H9 (cell line): Measurements from ENCODE around the gene DLL3. TPM values are rescaled to one million over a fixed set of nuclear protein-coding genes. Genes with fewer than 3 reads are reported as not detected.

Source experiments
- DNase-seq: peaks from one replicate; pipeline ENCODE4 v3.0.0-alpha.2; 2017
- H2AFZ ChIP-seq: one replicate; pipeline ENCODE4 v1.6.1; 2013; ENCODE audit warnings: mild to moderate bottlenecking, low read length, control low read depth, moderate library complexity
- H2AK5ac ChIP-seq: 2 replicates; pipeline ENCODE4 v1.6.1; 2013; ENCODE audit warnings: low read length, control low read depth, mixed read lengths; ENCODE audit not compliant: insufficient read length
- H2BK120ac ChIP-seq: one replicate; pipeline ENCODE4 v1.6.1; 2013; ENCODE audit warnings: low read depth, mild to moderate bottlenecking, low read length, control low read depth, inconsistent platforms; ENCODE audit not compliant: poor library complexity, severe bottlenecking
- H2BK12ac ChIP-seq: 2 replicates; pipeline ENCODE4 v1.6.1; 2013; ENCODE audit warnings: low read length, control low read depth, mixed read lengths, low read depth; ENCODE audit not compliant: insufficient read length
- H2BK15ac ChIP-seq: 2 replicates; pipeline ENCODE4 v1.6.1; 2013; ENCODE audit warnings: low read depth, low read length, control low read depth
- H2BK20ac ChIP-seq: one replicate; pipeline ENCODE4 v1.6.1; 2013; ENCODE audit warnings: low read depth, mild to moderate bottlenecking, low read length, control low read depth, inconsistent platforms; ENCODE audit not compliant: poor library complexity, severe bottlenecking
- H2BK5ac ChIP-seq: 2 replicates; pipeline ENCODE4 v1.6.1; 2013; ENCODE audit warnings: low read length, control low read depth, mixed read lengths; ENCODE audit not compliant: insufficient read length
- H3K14ac ChIP-seq: 2 replicates; pipeline ENCODE4 v1.6.1; 2013; ENCODE audit warnings: low read length, control low read depth; ENCODE audit not compliant: insufficient read depth
- H3K18ac ChIP-seq: 2 replicates; pipeline ENCODE4 v1.6.1; 2013; ENCODE audit warnings: low read depth, mild to moderate bottlenecking, mixed read lengths, low read length, control low read depth; ENCODE audit not compliant: insufficient read length
- H3K23ac ChIP-seq: 2 replicates; pipeline ENCODE4 v1.6.1; 2013; ENCODE audit warnings: low read length, control low read depth, mixed read lengths, low read depth; ENCODE audit not compliant: insufficient read length
- H3K23me2 ChIP-seq: 2 replicates; pipeline ENCODE4 v1.6.1; 2013; ENCODE audit warnings: low read depth, mild to moderate bottlenecking, mixed read lengths, low read length, control low read depth; ENCODE audit not compliant: insufficient read length, poor library complexity, severe bottlenecking
- H3K27ac ChIP-seq: 2 replicates; pipeline ENCODE4 v1.5.1; 2013; ENCODE audit warnings: low read length, control low read depth, mixed read lengths, low read depth; ENCODE audit not compliant: insufficient read length
- H3K27me3 ChIP-seq: 2 replicates; pipeline ENCODE4 v1.6.1; 2013; ENCODE audit warnings: low read length, control low read depth, inconsistent platforms; ENCODE audit not compliant: insufficient read depth
- H3K4ac ChIP-seq: 2 replicates; pipeline ENCODE4 v1.6.1; 2013; ENCODE audit warnings: low read depth, mild to moderate bottlenecking, control low read depth, inconsistent platforms, low read length, moderate library complexity
- H3K4me1 ChIP-seq: 2 replicates; pipeline ENCODE4 v1.6.1; 2013; ENCODE audit warnings: low read length, control low read depth, inconsistent platforms; ENCODE audit not compliant: insufficient read depth
- H3K4me2 ChIP-seq: 2 replicates; pipeline ENCODE4 v1.6.1; 2013; ENCODE audit warnings: low read length, control low read depth, mixed read lengths; ENCODE audit not compliant: insufficient read length, insufficient read depth
- H3K56ac ChIP-seq: 2 replicates; pipeline ENCODE4 v1.6.1; 2013; ENCODE audit warnings: low read depth, mild to moderate bottlenecking, mixed read lengths, low read length, control low read depth; ENCODE audit not compliant: insufficient read length
- H3K79me1 ChIP-seq: 2 replicates; pipeline ENCODE4 v1.6.1; 2013; ENCODE audit warnings: low read depth, mild to moderate bottlenecking, moderate library complexity, low read length, control low read depth, inconsistent platforms; ENCODE audit not compliant: insufficient read depth, poor library complexity, severe bottlenecking
- H3K79me2 ChIP-seq: 2 replicates; pipeline ENCODE4 v1.6.1; 2013; ENCODE audit warnings: low read length, control low read depth, inconsistent platforms; ENCODE audit not compliant: insufficient read depth
- H3K9ac ChIP-seq: 2 replicates; pipeline ENCODE4 v1.6.1; 2013; ENCODE audit warnings: low read length, control low read depth, mixed read lengths; ENCODE audit not compliant: insufficient read length; ENCODE audit errors: extremely low read depth
- H3K9me3 ChIP-seq: one replicate; pipeline ENCODE4 v1.6.1; 2013; ENCODE audit warnings: low read depth, low read length, inconsistent platforms; ENCODE audit not compliant: control insufficient read depth
- H3T11ph ChIP-seq: one replicate; pipeline ENCODE4 v1.6.1; 2013; ENCODE audit warnings: mild to moderate bottlenecking, low read length, control low read depth, inconsistent platforms
- H4K20me1 ChIP-seq: one replicate; pipeline ENCODE4 v1.6.1; 2013; ENCODE audit not compliant: control insufficient read depth, insufficient read length, insufficient read depth
- H4K5ac ChIP-seq: 2 replicates; pipeline ENCODE4 v1.6.1; 2013; ENCODE audit warnings: low read depth, mild to moderate bottlenecking, mixed read lengths, low read length, control low read depth; ENCODE audit not compliant: insufficient read length
- H4K8ac ChIP-seq: replicated peaks from 2 replicates; pipeline ENCODE4 v1.6.1; 2013; ENCODE audit warnings: low read length, control low read depth, mixed read lengths, low read depth; ENCODE audit not compliant: insufficient read length
- H4K91ac ChIP-seq: 2 replicates; pipeline ENCODE4 v1.6.1; 2013; ENCODE audit warnings: low read depth, mild to moderate bottlenecking, moderate library complexity, mixed read lengths, low read length, control low read depth; ENCODE audit not compliant: insufficient read length
- H3K27ac Mint-ChIP-seq, 3 experiments: 2 replicates in 2 of 3; 3 replicates in 1 of 3; pipeline ENCODE4 v1.8.0; 2020 to 2021; ENCODE audit warnings: mixed read lengths in 3 of 3, mild to moderate bottlenecking in 1 of 3, moderate library complexity in 1 of 3
- H3K27me3 Mint-ChIP-seq: 2 replicates; pipeline ENCODE4 v1.8.0; 2021; ENCODE audit warnings: low read depth, mild to moderate bottlenecking, moderate library complexity, mixed read lengths
- H3K36me3 Mint-ChIP-seq, 3 experiments: 2 replicates in 2 of 3; 3 replicates in 1 of 3; pipeline ENCODE4 v1.8.0; 2020 to 2021; ENCODE audit warnings: low read depth in 3 of 3, mixed read lengths in 3 of 3; ENCODE audit not compliant: insufficient read depth in 1 of 3
- H3K4me1 Mint-ChIP-seq, 2 experiments: 2 replicates each; pipeline ENCODE4 v1.8.0; 2020; ENCODE audit warnings: mixed read lengths in 2 of 2
- H3K4me3 Mint-ChIP-seq, 2 experiments: 2 replicates in 1 of 2; 3 replicates in 1 of 2; pipeline ENCODE4 v1.8.0; 2020 to 2021; ENCODE audit warnings: mild to moderate bottlenecking in 2 of 2, mixed read lengths in 2 of 2, moderate library complexity in 1 of 2
- H3K9me3 Mint-ChIP-seq, 2 experiments: 2 replicates in 1 of 2; 3 replicates in 1 of 2; pipeline ENCODE4 v1.8.0; 2020; ENCODE audit warnings: mild to moderate bottlenecking in 2 of 2, mixed read lengths in 2 of 2, moderate library complexity in 1 of 2
- CTCF ChIP-seq: fragments of 200-600 bp; sonication (generic); conservative IDR thresholded peaks from 3 replicates; pipeline ENCODE4 v1.8.0; 2021; ENCODE audit warnings: antibody characterized with exemption, mild to moderate bottlenecking
- WGBS: extraction: QIAGEN DNeasy Blood & Tissue Kit; methylation state at CpG from one replicate; pipeline ENCODE4 v1.1.7; 2013; ENCODE audit warnings: missing lambda C conversion rate, low lambda C conversion rate, mixed read lengths; ENCODE audit not compliant: insufficient read length; ENCODE audit errors: extremely low coverage; 5-methylcytosine and 5-hydroxymethylcytosine counted together
- total RNA-seq: library from RNA; stranded (reverse); gene quantifications from 2 replicates; pipeline ENCODE4 v1.2.1, GENCODE V29; 2021

Gene DLL3
- total RNA-seq, 1 experiment from 2014 or later, result 2.5 TPM

GRCh38 chr19:39540333-39540673, 41.6 kb downstream of the DLL3 start:
- Histone ChIP-seq H3K4me1 (peaks cover 3% of the 10 kb centered on the region; the same call in 1 of the 2 replicates), H3K27me3 (no peaks in the 10 kb centered on the region), H3K9ac (no peak overlapping the region), H3K18ac (no peak overlapping the region), H3K23me2 (no peaks in the 10 kb centered on the region), H3K56ac (no peak overlapping the region), H2BK12ac (no peak overlapping the region), H2BK5ac (no peak overlapping the region), H3K79me2 (peaks cover 1% of the 10 kb centered on the region; the same call in 1 of the 2 replicates), H2AK5ac (no peak overlapping the region), H2BK15ac (no peak overlapping the region), H3K14ac (no peak overlapping the region), H3K4ac (no peak overlapping the region), H3K4me2 (peak overlapping the region; percentile 69), H2AFZ (no peak overlapping the region), H3K27ac (no peak overlapping the region), H2BK120ac (no peak overlapping the region), H4K5ac (no peak overlapping the region), H3K9me3 (no peaks in the 10 kb centered on the region), H4K20me1 (no peaks in the 10 kb centered on the region), H4K8ac (no peak overlapping the region), H3T11ph (no peak overlapping the region), H4K91ac (no peak overlapping the region), H3K23ac (no peak overlapping the region), H3K79me1 (no peaks in the 10 kb centered on the region), H2BK20ac (no peak overlapping the region)
- Mint-ChIP-seq H3K27ac (peak overlapping the region in 1 of 3 experiments; percentile 98; a peak in 1 of 7 replicates), H3K27me3 (no peaks in the 10 kb centered on the region; the same call in 1 of the 2 replicates), H3K4me3 (peak overlapping the region; percentile 93 to 96), H3K4me1 (peaks cover 25 to 32% of the 10 kb centered on the region in 2 experiments), H3K9me3 (no peaks in the 10 kb centered on the region; a peak in 1 of 5 replicates), H3K36me3 (peaks cover 0 to 6% (median 0%) of the 10 kb centered on the region in 3 experiments; a peak in 4 of 7 replicates)
- no peak for DNase-seq
- no CpG with 5 or more reads among the region's 10 CpGs for WGBS
- peak; percentile 9; the same call in 1 of the 3 replicates for TF ChIP-seq CTCF
